Caco-2 (cell line): ENCODE results near the gene GPT2. TPM values are rescaled to one million over a fixed set of nuclear protein-coding genes. Genes with fewer than 3 reads are reported as not detected.

ENCODE experiments used
- BruUV-seq: library from RNA; stranded (reverse); fragments of 400-500 nt; replicated peaks from 2 replicates; lab custom pipeline; 2021; lab: Mats Ljungman, UMichigan
- CTCF ChIA-PET: fragments of 300-600 bp; sonication (Branson Sonifier 250); formaldehyde crosslinking; loops from one replicate; lab custom pipeline; 2022; ENCODE audit warnings: antibody characterized with exemption; lab: Charles Lee
- POLR2A ChIA-PET: fragments of 300-600 bp; sonication (Branson Sonifier 250); formaldehyde crosslinking; loops from one replicate; lab custom pipeline; 2022; ENCODE audit warnings: antibody characterized with exemption; lab: Charles Lee
- DNase-seq, 2 experiments: peaks; one replicate each; pipeline versions ENCODE4 v3.0.0 to v3.0.0-alpha.2; 2020 to 2022
- H3K27me3 ChIP-seq: replicated peaks from 2 replicates; pipeline ENCODE4 v1.6.0; 2011; ENCODE audit warnings: low read length; ENCODE audit not compliant: control insufficient read depth, insufficient read depth
- H3K36me3 ChIP-seq: 2 replicates; pipeline ENCODE4 v1.5.1; 2011; ENCODE audit warnings: low read length; ENCODE audit not compliant: control insufficient read depth, insufficient read depth
- H3K4me1 ChIP-seq: fragments of 250-450 bp; sonication (Bioruptor Pico); 2 replicates; pipeline ENCODE4 v1.5.1; 2020; ENCODE audit warnings: mild to moderate bottlenecking
- H3K4me3 ChIP-seq: 2 replicates; pipeline ENCODE4 v1.5.1; 2011; ENCODE audit warnings: low read depth, mild to moderate bottlenecking, control low read depth, low read length
- H3K9me3 ChIP-seq: fragments of 250-450 bp; sonication (Bioruptor Pico); 2 replicates; pipeline ENCODE4 v1.5.1; 2020; ENCODE audit warnings: mild to moderate bottlenecking, moderate library complexity
- H3K27ac Mint-ChIP-seq: one replicate; pipeline ENCODE4 v1.8.0; 2022; ENCODE audit warnings: mixed read lengths; ENCODE audit not compliant: unreplicated experiment
- H3K27me3 Mint-ChIP-seq: one replicate; pipeline ENCODE4 v1.8.0; 2022; ENCODE audit warnings: mixed read lengths; ENCODE audit not compliant: insufficient read depth, unreplicated experiment
- H3K36me3 Mint-ChIP-seq: one replicate; pipeline ENCODE4 v1.8.0; 2022; ENCODE audit warnings: mild to moderate bottlenecking, mixed read lengths; ENCODE audit not compliant: insufficient read depth, unreplicated experiment
- H3K4me1 Mint-ChIP-seq: one replicate; pipeline ENCODE4 v1.8.0; 2022; ENCODE audit warnings: low read depth, mixed read lengths; ENCODE audit not compliant: unreplicated experiment
- H3K4me3 Mint-ChIP-seq: one replicate; pipeline ENCODE4 v1.8.0; 2022; ENCODE audit warnings: mild to moderate bottlenecking, moderate library complexity, mixed read lengths; ENCODE audit not compliant: unreplicated experiment
- H3K9me3 Mint-ChIP-seq: one replicate; pipeline ENCODE4 v1.8.0; 2022; ENCODE audit warnings: mixed read lengths; ENCODE audit not compliant: unreplicated experiment
- intact Hi-C: fragments of 100-400 bp; cut with micrococcal nuclease; formaldehyde crosslinking; loops from one replicate; pipeline ENCODE4 v1.10.0; 2022; ENCODE audit not compliant: unreplicated experiment
- total RNA-seq: library from RNA; stranded (reverse); gene quantifications from 2 replicates; pipeline ENCODE4 v1.2.3, GENCODE V29; 2022
- TF ChIP-seq, protein P1 (sequence below), 2 experiments: fragments of 200-600 bp in 1 of 2; IDR thresholded peaks; 1 replicate in 1 of 2; 2 replicates in 1 of 2; pipeline versions ENCODE4 v1.5.1 to v1.8.0; 2011 to 2022; ENCODE audit warnings: antibody characterized with exemption in 1 of 2, control low read depth in 1 of 2, inconsistent platforms in 1 of 2, low read depth in 1 of 2, low read length in 1 of 2, mild to moderate bottlenecking in 1 of 2, moderate library complexity in 1 of 2; ENCODE audit not compliant: insufficient read depth in 1 of 2, severe bottlenecking in 1 of 2, unreplicated experiment in 1 of 2

GPT2 gene
- total RNA-seq, 1 experiment from 2014 or later: 128 TPM

DNA sequence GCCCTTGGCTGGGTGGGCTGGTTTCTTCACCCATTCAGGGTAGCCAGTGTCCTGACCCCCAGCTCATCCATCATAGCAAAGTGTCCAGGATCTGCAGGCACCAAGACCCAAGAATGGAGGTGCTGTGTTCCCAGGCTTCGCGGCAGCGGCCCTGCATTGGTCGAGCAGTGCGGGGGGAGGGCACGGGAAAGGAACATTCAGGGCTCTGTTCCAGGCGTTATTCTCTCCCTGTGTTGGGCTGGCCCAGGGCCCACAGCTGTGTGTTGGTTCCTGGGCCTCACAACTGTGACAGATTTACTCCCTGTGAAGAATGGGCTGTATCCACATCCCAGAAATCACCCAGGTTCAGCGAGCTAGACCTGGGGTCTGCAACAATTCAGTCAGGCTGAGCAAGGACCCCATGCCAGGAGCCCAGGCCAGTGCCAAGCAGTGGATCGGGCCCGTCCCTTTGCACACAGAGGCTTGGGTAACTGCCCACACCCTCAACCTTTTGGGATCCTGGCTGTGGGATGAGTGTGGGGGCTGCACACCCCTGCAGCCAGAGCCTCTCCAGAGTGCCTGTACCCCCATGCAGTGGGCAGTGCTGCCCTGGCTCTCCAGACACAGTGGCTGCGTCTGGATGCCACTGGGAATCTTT, 10.0 kb downstream of the GPT2 start:
- POLR2A ChIA-PET: no interaction called here

DNA sequence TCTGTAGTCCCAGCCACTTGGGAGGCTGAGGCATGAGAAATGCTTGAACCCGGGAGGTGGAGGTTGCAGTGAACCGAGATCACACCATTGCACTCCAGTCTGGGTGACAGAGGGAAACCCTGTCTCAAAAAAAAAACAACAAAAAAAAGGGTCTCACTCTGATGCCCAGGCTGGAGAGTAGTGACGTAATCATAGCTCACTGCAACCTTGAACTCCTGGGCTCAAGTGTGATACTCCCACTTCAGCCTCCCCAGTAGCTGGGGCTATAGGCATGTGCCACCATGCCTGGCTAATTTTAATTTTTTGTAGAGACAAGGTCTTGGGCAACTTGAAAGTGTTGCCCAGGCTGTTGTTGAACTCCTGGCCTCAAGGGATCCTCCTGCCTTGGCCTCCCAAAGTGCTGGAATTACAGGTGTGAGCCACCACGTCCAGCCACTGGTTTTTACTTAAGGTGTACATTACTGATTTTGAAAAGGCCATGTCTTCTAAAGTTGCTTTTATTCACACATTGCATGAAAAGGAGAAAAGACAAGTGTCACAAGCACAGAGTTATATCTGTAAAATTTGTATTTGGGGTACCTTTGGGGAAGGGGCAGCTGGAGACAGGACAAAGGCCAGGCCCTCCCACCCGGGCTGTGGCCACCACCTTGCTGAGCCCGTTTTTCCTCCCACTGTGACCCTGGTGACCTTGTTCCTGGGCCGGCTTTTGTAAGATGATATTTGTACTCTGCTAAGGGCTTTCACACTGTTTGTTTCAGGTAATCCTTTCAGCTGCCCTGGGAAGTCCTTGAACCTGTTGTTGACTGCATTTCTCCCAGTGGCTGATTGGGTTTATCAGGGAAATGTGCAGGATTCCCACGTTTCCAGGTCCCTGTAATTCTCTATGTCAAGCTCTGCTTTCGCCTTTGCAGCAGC, 11.5 kb downstream of the GPT2 start:
- Mint-ChIP-seq H3K36me3 (peaks cover 77% of the 10 kb centered on the region), H3K4me3 (no peak overlapping the region), H3K27me3 (no peaks in the 10 kb centered on the region), H3K9me3 (no peaks in the 10 kb centered on the region), H3K27ac (no peak overlapping the region), H3K4me1 (peaks cover 14% of the 10 kb centered on the region)
- BruUV-seq: no TSS peak
- DNase-seq: peak; percentile 67 to 78
- POLR2A ChIA-PET: interaction anchor here (0.6 kb wide), 1 partner anchor 13 kb away, joined by 3 read pairs; no protein-coding TSS in a partner anchor
- no peaks in the 10 kb centered on the region for H3K27me3 ChIP-seq
- no peaks in the 10 kb centered on the region for H3K9me3 ChIP-seq
- CTCF ChIA-PET: interaction anchor here (0.9 to 1.2 kb wide), 4 partner anchors 10 to 42 kb away, joined by 3 to 5 read pairs (median 4); no protein-coding TSS in a partner anchor
- intact Hi-C loops: loop anchor here (1.0 kb wide), 1 partner anchor 11 kb away; the partner anchor contains the start of gene GPT2
- TF ChIP-seq, protein P1, sequence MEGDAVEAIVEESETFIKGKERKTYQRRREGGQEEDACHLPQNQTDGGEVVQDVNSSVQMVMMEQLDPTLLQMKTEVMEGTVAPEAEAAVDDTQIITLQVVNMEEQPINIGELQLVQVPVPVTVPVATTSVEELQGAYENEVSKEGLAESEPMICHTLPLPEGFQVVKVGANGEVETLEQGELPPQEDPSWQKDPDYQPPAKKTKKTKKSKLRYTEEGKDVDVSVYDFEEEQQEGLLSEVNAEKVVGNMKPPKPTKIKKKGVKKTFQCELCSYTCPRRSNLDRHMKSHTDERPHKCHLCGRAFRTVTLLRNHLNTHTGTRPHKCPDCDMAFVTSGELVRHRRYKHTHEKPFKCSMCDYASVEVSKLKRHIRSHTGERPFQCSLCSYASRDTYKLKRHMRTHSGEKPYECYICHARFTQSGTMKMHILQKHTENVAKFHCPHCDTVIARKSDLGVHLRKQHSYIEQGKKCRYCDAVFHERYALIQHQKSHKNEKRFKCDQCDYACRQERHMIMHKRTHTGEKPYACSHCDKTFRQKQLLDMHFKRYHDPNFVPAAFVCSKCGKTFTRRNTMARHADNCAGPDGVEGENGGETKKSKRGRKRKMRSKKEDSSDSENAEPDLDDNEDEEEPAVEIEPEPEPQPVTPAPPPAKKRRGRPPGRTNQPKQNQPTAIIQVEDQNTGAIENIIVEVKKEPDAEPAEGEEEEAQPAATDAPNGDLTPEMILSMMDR (IDR thresholded peaks at IDR 0.05; ENCODE audit: insufficient read depth in 1 of 2, low read depth in 1 of 2, low read length in 1 of 2, severe bottlenecking in 1 of 2, unreplicated experiment in 1 of 2): no peak
- no peaks in the 10 kb centered on the region; the same call in 1 of the 2 replicates for H3K36me3 ChIP-seq
- no peak overlapping the region for H3K4me3 ChIP-seq
- H3K4me1 ChIP-seq: peaks cover 20% of the 10 kb centered on the region

More for the DNA sequence above, 10.0 kb downstream of the GPT2 start:
- no peaks in the 10 kb centered on the region for H3K27me3 ChIP-seq
- no peak overlapping the region for H3K4me3 ChIP-seq
- peaks cover 70% of the 10 kb centered on the region for H3K36me3 Mint-ChIP-seq
- no peaks in the 10 kb centered on the region for H3K27me3 Mint-ChIP-seq
- intact Hi-C loops: no loop called here
- H3K9me3 ChIP-seq: no peaks in the 10 kb centered on the region
- peaks cover 20% of the 10 kb centered on the region for H3K4me1 ChIP-seq
- H3K4me1 Mint-ChIP-seq: peaks cover 14% of the 10 kb centered on the region
- BruUV-seq: no TSS peak
- no peak overlapping the region for H3K27ac Mint-ChIP-seq
- H3K9me3 Mint-ChIP-seq: no peaks in the 10 kb centered on the region
- no peak overlapping the region for H3K4me3 Mint-ChIP-seq
- H3K36me3 ChIP-seq: no peaks in the 10 kb centered on the region; the same call in 1 of the 2 replicates
- CTCF ChIA-PET: interaction anchor here (1.1 kb wide), 1 partner anchor 40 kb away, joined by 4 read pairs; no protein-coding TSS in a partner anchor
- DNase-seq: no peak
- TF ChIP-seq, protein P1 (IDR thresholded peaks at IDR 0.05; ENCODE audit: insufficient read depth in 1 of 2, low read depth in 1 of 2, low read length in 1 of 2, severe bottlenecking in 1 of 2, unreplicated experiment in 1 of 2): no peak
